Measurements from ENCODE around the gene SLC11A2.

The SLC11A2 gene

DNA sequence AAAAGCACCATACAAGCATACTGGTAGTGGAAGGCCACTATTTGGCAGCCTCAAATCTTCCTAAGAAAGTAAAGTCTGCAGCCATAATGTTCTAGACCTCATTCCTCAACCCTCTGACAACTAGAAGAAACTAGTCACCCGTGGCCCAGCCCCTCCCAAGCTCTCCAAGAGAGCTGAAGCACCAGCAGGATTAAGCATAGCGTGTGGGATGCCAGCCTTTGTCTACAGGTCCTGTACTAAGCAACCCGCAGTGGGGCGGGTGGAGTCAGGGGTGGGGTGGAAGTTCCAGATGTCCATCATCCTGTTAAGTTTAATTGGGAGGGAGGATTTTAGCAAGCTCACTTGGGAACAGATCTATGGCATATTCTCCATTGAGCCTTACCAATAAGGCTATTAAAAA, 14.2 kb downstream of the SLC11A2 start:
- TF ChIP-seq, protein P1, sequence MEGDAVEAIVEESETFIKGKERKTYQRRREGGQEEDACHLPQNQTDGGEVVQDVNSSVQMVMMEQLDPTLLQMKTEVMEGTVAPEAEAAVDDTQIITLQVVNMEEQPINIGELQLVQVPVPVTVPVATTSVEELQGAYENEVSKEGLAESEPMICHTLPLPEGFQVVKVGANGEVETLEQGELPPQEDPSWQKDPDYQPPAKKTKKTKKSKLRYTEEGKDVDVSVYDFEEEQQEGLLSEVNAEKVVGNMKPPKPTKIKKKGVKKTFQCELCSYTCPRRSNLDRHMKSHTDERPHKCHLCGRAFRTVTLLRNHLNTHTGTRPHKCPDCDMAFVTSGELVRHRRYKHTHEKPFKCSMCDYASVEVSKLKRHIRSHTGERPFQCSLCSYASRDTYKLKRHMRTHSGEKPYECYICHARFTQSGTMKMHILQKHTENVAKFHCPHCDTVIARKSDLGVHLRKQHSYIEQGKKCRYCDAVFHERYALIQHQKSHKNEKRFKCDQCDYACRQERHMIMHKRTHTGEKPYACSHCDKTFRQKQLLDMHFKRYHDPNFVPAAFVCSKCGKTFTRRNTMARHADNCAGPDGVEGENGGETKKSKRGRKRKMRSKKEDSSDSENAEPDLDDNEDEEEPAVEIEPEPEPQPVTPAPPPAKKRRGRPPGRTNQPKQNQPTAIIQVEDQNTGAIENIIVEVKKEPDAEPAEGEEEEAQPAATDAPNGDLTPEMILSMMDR (IDR thresholded peaks at IDR 0.05; ENCODE audit: low read depth, low read length, missing control alignments): no peak
- in situ Hi-C loops (cut with HindIII; ENCODE audit: low sequenced_read_pairs): no loop called here
- DNase-seq (ENCODE audit: low read depth): no peak
- no peak overlapping the region for H3K4me3 ChIP-seq (ENCODE audit: low read depth, low read length)

DNA sequence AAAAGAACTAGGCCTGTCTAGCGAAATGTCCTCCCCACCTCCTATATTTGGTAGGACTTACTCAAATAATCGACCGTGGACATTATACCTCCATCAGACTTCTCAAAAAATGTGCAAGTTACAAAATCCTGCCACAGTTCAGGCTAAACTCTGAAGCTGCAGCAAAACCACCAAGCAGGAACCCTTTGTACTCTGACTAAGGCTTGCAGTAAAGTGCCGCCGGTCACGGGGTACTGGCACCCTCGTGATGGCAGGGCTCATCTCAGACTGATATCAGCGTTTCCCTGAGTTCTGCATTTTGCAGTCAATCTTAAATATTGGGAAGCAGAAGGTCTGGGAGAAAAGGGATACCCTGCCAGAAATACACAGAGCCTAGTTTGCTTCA, 17.1 kb downstream of the SLC11A2 start:
- in situ Hi-C loops (cut with HindIII; ENCODE audit: low sequenced_read_pairs): no loop called here
- no peak for DNase-seq (ENCODE audit: low read depth)
- TF ChIP-seq, protein P1 (IDR thresholded peaks at IDR 0.05; ENCODE audit: low read depth, low read length, missing control alignments): no peak
- H3K4me3 ChIP-seq (ENCODE audit: low read depth, low read length): no peak overlapping the region

DNA sequence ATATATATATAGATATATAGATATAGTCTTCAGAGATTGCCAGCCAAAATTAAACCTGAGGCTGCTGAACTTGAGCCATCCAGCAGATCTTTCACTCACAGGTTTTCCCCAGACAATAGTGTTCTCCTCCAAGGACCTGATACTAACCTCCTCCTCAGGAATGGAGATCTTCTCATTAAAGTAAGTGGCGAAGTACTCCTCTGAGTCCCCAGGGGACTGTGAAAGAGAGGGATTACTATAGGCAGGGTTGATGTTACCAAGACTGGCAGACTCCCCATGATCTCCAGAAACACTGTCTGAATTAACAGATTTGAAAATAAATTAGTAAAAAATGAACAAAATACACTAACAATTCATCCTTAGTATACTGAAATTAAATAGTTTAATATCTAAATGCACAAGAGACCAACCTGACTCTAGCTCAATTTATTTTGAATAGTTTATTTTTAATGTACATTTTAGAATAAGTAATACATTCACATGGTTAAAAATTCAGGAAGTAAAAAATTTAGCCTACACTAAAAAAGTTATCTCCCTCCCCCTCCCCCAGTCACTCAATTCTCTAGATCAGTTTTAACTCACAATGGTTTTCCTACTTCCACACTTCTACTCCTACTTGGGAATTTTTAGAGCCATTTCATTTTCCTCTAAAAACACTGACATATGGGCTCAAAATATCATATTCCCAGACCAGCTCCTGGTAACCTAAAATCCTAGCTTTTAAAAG, 17.7 kb downstream of the SLC11A2 start:
- in situ Hi-C loops (cut with HindIII; ENCODE audit: low sequenced_read_pairs): no loop called here
- TF ChIP-seq, protein P1 (IDR thresholded peaks at IDR 0.05; ENCODE audit: low read depth, low read length, missing control alignments): no peak
- no peak overlapping the region for H3K4me3 ChIP-seq (ENCODE audit: low read depth, low read length)
- no peak for DNase-seq (ENCODE audit: low read depth)

DNA sequence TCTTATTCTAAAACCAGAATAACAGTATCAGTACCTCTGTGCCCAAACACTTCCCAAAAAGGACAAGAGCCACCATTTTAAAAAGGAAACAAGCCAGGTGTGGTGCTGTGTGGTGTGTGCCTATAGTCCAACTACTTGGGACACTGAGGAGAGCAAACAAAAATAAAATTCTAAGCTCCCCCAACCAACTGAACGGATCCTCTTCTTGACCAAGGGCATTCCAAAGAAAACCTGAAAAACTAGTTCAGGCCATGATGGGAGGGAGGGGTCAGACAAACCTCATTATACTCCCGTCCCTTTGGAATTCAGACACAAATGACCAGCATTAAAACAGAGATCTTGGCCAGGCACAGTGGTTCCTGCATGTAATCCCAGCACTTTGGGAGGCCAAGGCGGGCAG, 20.5 kb downstream of the SLC11A2 start:
- TF ChIP-seq, protein P1 (IDR thresholded peaks at IDR 0.05; ENCODE audit: low read depth, low read length, missing control alignments): no peak
- no peak overlapping the region for H3K4me3 ChIP-seq (ENCODE audit: low read depth, low read length)
- in situ Hi-C loops (cut with HindIII; ENCODE audit: low sequenced_read_pairs): no loop called here
- no peak for DNase-seq (ENCODE audit: low read depth)

GRCh38 chr12:51005030-51005429, 21.2 kb downstream of the SLC11A2 start:
- in situ Hi-C loops (cut with HindIII; ENCODE audit: low sequenced_read_pairs): no loop called here
- TF ChIP-seq, protein P1 (IDR thresholded peaks at IDR 0.05; ENCODE audit: low read depth, low read length, missing control alignments): no peak
- no peak for DNase-seq (ENCODE audit: low read depth)
- no peak overlapping the region for H3K4me3 ChIP-seq (ENCODE audit: low read depth, low read length)

DNA sequence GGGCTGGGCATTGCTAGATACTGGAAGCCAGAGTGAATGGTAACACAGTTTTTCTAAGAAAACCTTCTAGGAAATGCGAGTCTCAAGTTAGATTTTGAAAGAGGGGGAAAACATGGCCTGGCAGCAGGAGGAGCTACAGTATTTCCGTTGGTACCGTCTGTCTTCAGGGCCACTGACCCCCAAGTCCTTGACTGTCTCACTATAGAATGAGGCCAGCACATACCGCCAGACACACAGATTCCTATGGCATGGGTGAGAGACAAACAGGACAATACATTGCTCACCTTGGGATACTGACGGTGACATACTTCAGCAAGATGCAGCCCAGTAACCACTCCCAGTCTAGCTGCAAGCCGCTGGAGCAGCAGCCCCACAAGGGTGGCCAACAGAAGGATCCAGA, 21.7 kb downstream of the SLC11A2 start:
- no peak for DNase-seq (ENCODE audit: low read depth)
- no peak overlapping the region for H3K4me3 ChIP-seq (ENCODE audit: low read depth, low read length)
- TF ChIP-seq, protein P1 (IDR thresholded peaks at IDR 0.05; ENCODE audit: low read depth, low read length, missing control alignments): no peak
- in situ Hi-C loops (cut with HindIII; ENCODE audit: low sequenced_read_pairs): no loop called here

Measured in astrocyte of the cerebellum (primary cell).